K562 (cell line): ENCODE data around the gene ZFYVE28. TPM values are rescaled to one million over a fixed set of nuclear protein-coding genes. Genes with fewer than 3 reads are reported as not detected.

Experiments used
- CBX5 ChIP-seq: IDR thresholded peaks from 2 replicates; pipeline ENCODE4 v1.6.1; 2014; ENCODE audit warnings: low read depth, borderline replicate concordance
- CHCHD3 ChIP-seq: fragments of 250-450 bp; sonication (Bioruptor Pico); IDR thresholded peaks from 2 replicates; pipeline ENCODE4 v2.1.2; 2022; ENCODE audit warnings: mild to moderate bottlenecking
- E4F1 ChIP-seq: fragments of 250-450 bp; sonication (Bioruptor Pico); IDR thresholded peaks from 2 replicates; pipeline ENCODE4 v1.5.0; 2021; ENCODE audit warnings: mild to moderate bottlenecking, borderline replicate concordance
- FOS ChIP-seq: IDR thresholded peaks from 3 replicates; pipeline ENCODE4 v1.6.1; 2011; ENCODE audit not compliant: insufficient read length; ENCODE audit errors: extremely low read depth
- KDM2B ChIP-seq: fragments of 250-450 bp; sonication (Bioruptor Pico); IDR thresholded peaks from 2 replicates; pipeline ENCODE4 v1.8.0; 2021; ENCODE audit warnings: mild to moderate bottlenecking, moderate library complexity
- KHSRP ChIP-seq: fragments of 450-650 bp; IDR thresholded peaks from 2 replicates; pipeline ENCODE4 v1.6.1; 2017
- KLF6 ChIP-seq: fragments of 250-450 bp; sonication (Bioruptor Pico); IDR thresholded peaks from 2 replicates; pipeline ENCODE4 v1.4.0; 2020; ENCODE audit warnings: mild to moderate bottlenecking, moderate library complexity, borderline replicate concordance
- MAZ ChIP-seq, 2 experiments: fragments of 450-650 bp in 1 of 2; sonication (generic) in 1 of 2; formaldehyde crosslinking; IDR thresholded peaks in 1 of 2; conservative IDR thresholded peaks in 1 of 2; 2 replicates each; pipeline versions ENCODE4 v1.4.0 to v1.5.0; 2020; ENCODE audit warnings: mild to moderate bottlenecking in 1 of 2, missing genetic modification reagents in 1 of 2
- MTA3 ChIP-seq: fragments of 450-650 bp; formaldehyde crosslinking; IDR thresholded peaks from 2 replicates; pipeline ENCODE4 v1.6.1; 2017; ENCODE audit warnings: mild to moderate bottlenecking, borderline replicate concordance
- NCOA2 ChIP-seq, 2 experiments: fragments of 450-650 bp; IDR thresholded peaks; 2 replicates each; pipeline ENCODE4 v1.6.1; 2018; ENCODE audit warnings: mild to moderate bottlenecking in 2 of 2, moderate library complexity in 1 of 2; ENCODE audit not compliant: partially characterized antibody in 2 of 2
- NFATC3 ChIP-seq: fragments of 450-650 bp; IDR thresholded peaks from 2 replicates; pipeline ENCODE4 v1.6.1; 2017; ENCODE audit warnings: mild to moderate bottlenecking
- PML ChIP-seq: IDR thresholded peaks from 2 replicates; pipeline ENCODE4 v1.6.1; 2012; ENCODE audit warnings: low read length, inconsistent platforms
- PPARD ChIP-seq: fragments of 250-450 bp; sonication (Bioruptor Pico); IDR thresholded peaks from 2 replicates; pipeline ENCODE4 v1.8.0; 2022; ENCODE audit warnings: inconsistent platforms, mild to moderate bottlenecking, moderate library complexity
- PRMT5 ChIP-seq: sonication (generic); formaldehyde crosslinking; IDR thresholded peaks from 2 replicates; pipeline ENCODE4 v1.5.0; 2020; ENCODE audit warnings: missing genetic modification reagents
- PRPF4 ChIP-seq: fragments of 200-400 bp; formaldehyde crosslinking; IDR thresholded peaks from one replicate; pipeline ENCODE4 v1.6.1; 2017; ENCODE audit warnings: low read length, low read depth, mild to moderate bottlenecking; ENCODE audit not compliant: insufficient read depth, poor library complexity, severe bottlenecking
- SAFB ChIP-seq: fragments of 200-400 bp; formaldehyde crosslinking; IDR thresholded peaks from 2 replicates; pipeline ENCODE4 v1.6.1; 2017; ENCODE audit warnings: low read depth, low read length, borderline replicate concordance
- SMARCB1 ChIP-seq: IDR thresholded peaks from 2 replicates; pipeline ENCODE4 v1.6.1; 2011; ENCODE audit warnings: improper control_type of control experiment, low read depth; ENCODE audit not compliant: insufficient read length
- SREBF1 ChIP-seq: fragments of 150-350 bp; IDR thresholded peaks from 2 replicates; pipeline ENCODE4 v1.6.1; 2014; ENCODE audit warnings: antibody characterized with exemption, low read depth, low read length, borderline replicate concordance
- TBL1XR1 ChIP-seq, 2 experiments: IDR thresholded peaks; 2 replicates each; pipeline ENCODE4 v1.6.1; 2012; ENCODE audit warnings: improper control_type of control experiment in 2 of 2, low read length in 2 of 2, mild to moderate bottlenecking in 1 of 2
- YY1 ChIP-seq, 3 experiments: IDR thresholded peaks; 2 replicates each; pipeline ENCODE4 v1.6.1; 2011; ENCODE audit warnings: low read length in 2 of 3, mild to moderate bottlenecking in 2 of 3, moderate library complexity in 2 of 3, borderline replicate concordance in 1 of 3, control low read depth in 1 of 3, low read depth in 1 of 3; ENCODE audit not compliant: insufficient read depth in 3 of 3, insufficient replicate concordance in 2 of 3, control insufficient read depth in 1 of 3, insufficient read length in 1 of 3; ENCODE audit errors: extremely low read depth in 1 of 3
- ZBTB1 ChIP-seq: sonication (generic); formaldehyde crosslinking; IDR thresholded peaks from 2 replicates; pipeline ENCODE4 v1.8.1; 2023; ENCODE audit warnings: missing genetic modification reagents, low read depth, mild to moderate bottlenecking, borderline replicate concordance
- ZFP1 ChIP-seq: fragments of 450-650 bp; formaldehyde crosslinking; IDR thresholded peaks from 2 replicates; pipeline ENCODE4 v1.4.0; 2020; ENCODE audit warnings: mild to moderate bottlenecking, mixed read lengths
- ZNF197 ChIP-seq: fragments of 200-800 bp; sonication (Bioruptor generic); IDR thresholded peaks from 2 replicates; pipeline ENCODE4 v1.6.1; 2016; ENCODE audit warnings: low read depth, missing genetic modification characterization, missing compliant biosample characterization
- ZNF324 ChIP-seq: fragments of 250-450 bp; sonication (Bioruptor Pico); IDR thresholded peaks from 2 replicates; pipeline ENCODE4 v1.4.0; 2020; ENCODE audit warnings: mild to moderate bottlenecking
- ZNF507 ChIP-seq: conservative IDR thresholded peaks from 2 replicates; pipeline ENCODE4 v1.6.1; 2017; ENCODE audit warnings: missing genetic modification characterization, missing compliant biosample characterization
- polyA plus RNA-seq, 8 experiments: library from polyadenylated mRNA; depleted of rRNA in 4 of 8; stranded (reverse) in 5 of 8; unstranded in 3 of 8; fragments of >200 nt; fragmentation: Nextera tagmentation in 2 of 8; fragmentation: Illumina TruSeq in 1 of 8; extraction: Ambion mirVana in 2 of 8; extraction: Trizol in 1 of 8; gene quantifications; 2 replicates each; pipeline versions ENCODE4 v1.2.1 to v1.2.3, GENCODE V29; 2011 to 2014; ENCODE audit warnings: inconsistent platforms in 1 of 8, missing spikeins in 1 of 8
- total RNA-seq, 7 experiments: library from RNA; depleted of rRNA in 6 of 7; stranded (reverse); fragments of >200 nt in 6 of 7; fragmentation: Illumina TruSeq in 2 of 7; extraction: Trizol in 2 of 7; gene quantifications; 2 replicates each; pipeline versions ENCODE4 v1.2.1 to v1.2.3, GENCODE V29; 2011 to 2021; ENCODE audit warnings: low replicate concordance in 1 of 7
- TF ChIP-seq, protein P1 (sequence below): fragments of 250-450 bp; sonication (Bioruptor Pico); IDR thresholded peaks from 2 replicates; pipeline ENCODE4 v1.5.0; 2021

ZFYVE28 gene
- total and polyA plus RNA-seq, 9 of the 15 experiments (the other 6 are each of a cell fraction or from before 2014, with no cell fraction given) = 1.3 to 24.8 (median 8.9) TPM

DNA sequence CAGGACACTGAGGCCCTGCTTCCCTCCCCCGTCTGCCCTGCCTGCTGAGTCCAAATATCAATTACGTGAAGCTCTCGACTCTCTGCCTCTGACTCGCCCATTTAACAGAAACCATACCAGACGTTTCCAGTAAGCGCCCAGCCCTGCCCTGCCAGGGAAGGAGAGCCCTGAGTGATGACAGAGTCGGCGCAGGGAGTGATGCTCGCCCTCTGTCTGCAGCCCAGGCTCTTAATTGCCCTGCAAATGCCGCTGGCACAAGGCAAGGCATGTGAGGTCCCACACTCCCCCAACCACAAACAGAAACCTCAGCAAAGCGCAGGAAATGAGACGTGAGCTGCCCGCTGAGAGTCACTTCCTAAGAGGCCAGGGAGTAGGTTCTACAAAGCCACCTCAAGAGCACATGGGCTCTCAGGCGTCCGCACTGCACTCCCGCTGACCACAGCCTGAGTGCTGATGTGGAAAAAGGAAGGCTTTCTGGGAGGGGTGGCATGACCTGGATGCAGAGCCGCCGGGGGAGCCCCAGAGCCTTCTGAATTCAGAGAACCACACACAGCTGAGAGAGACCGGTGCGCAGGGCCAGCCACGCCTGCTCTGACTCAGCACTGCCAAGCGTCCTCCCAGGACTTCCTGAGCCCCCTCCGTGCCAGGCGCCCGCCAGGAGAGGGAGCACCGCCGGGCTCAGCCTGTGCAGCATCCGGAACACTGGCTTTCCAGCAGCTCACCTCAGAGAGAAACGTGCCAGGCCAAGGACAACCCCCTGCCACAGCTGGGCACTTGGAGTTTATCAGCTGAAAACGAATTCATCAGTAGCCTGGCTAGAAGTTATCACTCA is 5.3 kb downstream of the ZFYVE28 start (continued):
- TF ChIP-seq PRMT5 (CRISPR knock-in tag) (no peak), KHSRP (no peak), CHCHD3 (CRISPR knock-in tag) (no peak), ZBTB1 (CRISPR knock-in tag) (no peak), NFATC3 (no peak), SMARCB1 (no peak), NCOA2 (IDR thresholded peaks at IDR 0.05; ENCODE audit: partially characterized antibody in 2 of 2) (no peak), PRPF4 (no peak), SAFB (no peak), ZNF324 (CRISPR knock-in tag) (no peak), CBX5 (no peak), ZFP1 (CRISPR knock-in tag) (no peak), FOS (no peak), YY1 (IDR thresholded peaks at IDR 0.05; ENCODE audit: borderline replicate concordance in 1 of 3, control insufficient read depth in 1 of 3, extremely low read depth in 1 of 3, insufficient read depth in 3 of 3, insufficient read length in 1 of 3, insufficient replicate concordance in 2 of 3, low read depth in 1 of 3, low read length in 2 of 3) (peak in 1 of 3 experiments; percentile 56), TBL1XR1 (IDR thresholded peaks at IDR 0.05; ENCODE audit: low read length in 2 of 2) (no peak), MTA3 (peak; percentile 77), PPARD (no peak), KLF6 (no peak), KDM2B (CRISPR knock-in tag) (no peak), ZNF507 (no peak), SREBF1 (no peak), PML (no peak), MAZ (CRISPR knock-in tag; conservative IDR thresholded peaks at IDR 0.05 in 1 of 2, IDR thresholded peaks at IDR 0.05 in 1 of 2) (peak in 1 of 2 experiments; percentile 56; a peak in 1 of 4 replicates), ZNF197 (CRISPR knock-in tag) (no peak), E4F1 (CRISPR knock-in tag) (no peak)
- TF ChIP-seq, protein P1, sequence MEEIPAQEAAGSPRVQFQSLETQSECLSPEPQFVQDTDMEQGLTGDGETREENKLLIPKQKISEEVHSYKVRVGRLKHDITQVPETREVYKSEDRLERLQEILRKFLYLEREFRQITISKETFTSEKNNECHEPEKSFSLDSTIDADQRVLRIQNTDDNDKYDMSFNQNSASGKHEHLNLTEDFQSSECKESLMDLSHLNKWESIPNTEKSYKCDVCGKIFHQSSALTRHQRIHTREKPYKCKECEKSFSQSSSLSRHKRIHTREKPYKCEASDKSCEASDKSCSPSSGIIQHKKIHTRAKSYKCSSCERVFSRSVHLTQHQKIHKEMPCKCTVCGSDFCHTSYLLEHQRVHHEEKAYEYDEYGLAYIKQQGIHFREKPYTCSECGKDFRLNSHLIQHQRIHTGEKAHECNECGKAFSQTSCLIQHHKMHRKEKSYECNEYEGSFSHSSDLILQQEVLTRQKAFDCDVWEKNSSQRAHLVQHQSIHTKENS (CRISPR knock-in tag) = no peak
